HepG2 (cell line): ENCODE results near the gene LINGO1. TPM values are rescaled to one million over a fixed set of nuclear protein-coding genes. Genes with fewer than 3 reads are reported as not detected.

Experiments
- KIAA2018 ChIP-seq: sonication (generic); formaldehyde crosslinking; IDR thresholded peaks from 2 replicates; pipeline ENCODE4 v1.5.0; 2020; ENCODE audit warnings: mild to moderate bottlenecking, missing genetic modification reagents, borderline replicate concordance
- MATR3 ChIP-seq: sonication (generic); formaldehyde crosslinking; IDR thresholded peaks from 2 replicates; pipeline ENCODE4 v1.4.0; 2020; ENCODE audit warnings: missing genetic modification reagents
- MED8 ChIP-seq: sonication (generic); formaldehyde crosslinking; IDR thresholded peaks from 2 replicates; pipeline ENCODE4 v1.8.1; 2023; ENCODE audit warnings: mild to moderate bottlenecking, missing genetic modification reagents; ENCODE audit not compliant: insufficient replicate concordance
- PAXIP1 ChIP-seq: sonication (generic); formaldehyde crosslinking; conservative IDR thresholded peaks from 2 replicates; pipeline ENCODE4 v1.4.0; 2020; ENCODE audit warnings: mild to moderate bottlenecking, missing genetic modification reagents, moderate library complexity
- PHF5A ChIP-seq: IDR thresholded peaks from one replicate; pipeline ENCODE4 v1.6.1; 2018; ENCODE audit warnings: low read depth, missing genetic modification reagents; ENCODE audit not compliant: unreplicated experiment
- SOX6 ChIP-seq, 2 experiments: fragments of 450-650 bp in 1 of 2; sonication (generic) in 1 of 2; formaldehyde crosslinking in 1 of 2; IDR thresholded peaks; 2 replicates each; pipeline versions ENCODE4 v1.4.0 to v1.6.1; 2017 to 2020; ENCODE audit warnings: antibody characterized with exemption in 1 of 2, mild to moderate bottlenecking in 1 of 2, missing genetic modification reagents in 1 of 2
- ZNF282 ChIP-seq: fragments of 450-650 bp; IDR thresholded peaks from 2 replicates; pipeline ENCODE4 v1.6.1; 2018; ENCODE audit not compliant: partially characterized antibody
- ZNF333 ChIP-seq: sonication (generic); formaldehyde crosslinking; IDR thresholded peaks from 2 replicates; pipeline ENCODE4 v1.4.0; 2020; ENCODE audit warnings: mild to moderate bottlenecking, missing genetic modification reagents, borderline replicate concordance
- ZNF451 ChIP-seq: sonication (generic); formaldehyde crosslinking; IDR thresholded peaks from 2 replicates; pipeline ENCODE4 v1.5.0; 2020; ENCODE audit warnings: mild to moderate bottlenecking, missing genetic modification reagents
- ZNF503 ChIP-seq: sonication (generic); formaldehyde crosslinking; IDR thresholded peaks from 2 replicates; pipeline ENCODE4 v1.4.0; 2020; ENCODE audit warnings: missing genetic modification reagents
- ZUFSP ChIP-seq: sonication (generic); formaldehyde crosslinking; IDR thresholded peaks from 2 replicates; pipeline ENCODE4 v1.9.0; 2021; ENCODE audit warnings: missing genetic modification reagents, mild to moderate bottlenecking, borderline replicate concordance
- ZZZ3 ChIP-seq: sonication (generic); formaldehyde crosslinking; IDR thresholded peaks from 2 replicates; pipeline ENCODE4 v1.4.0; 2020; ENCODE audit warnings: missing genetic modification reagents, mild to moderate bottlenecking, borderline replicate concordance
- polyA plus RNA-seq, 8 experiments: library from polyadenylated mRNA; depleted of rRNA in 3 of 8; stranded (reverse) in 7 of 8; unstranded in 1 of 8; fragments of >200 nt; fragmentation: Illumina TruSeq in 4 of 8; extraction: Trizol in 4 of 8; gene quantifications; 2 replicates each; pipeline versions ENCODE4 v1.2.1 to v1.2.3, GENCODE V29; 2011 to 2016; ENCODE audit warnings: low read depth in 4 of 8, missing spikeins in 1 of 8, mixed read lengths in 1 of 8; ENCODE audit not compliant: insufficient read depth in 1 of 8
- total RNA-seq, 5 experiments: library from RNA; depleted of rRNA; stranded (reverse); fragments of >200 nt; fragmentation: Illumina TruSeq; extraction: Trizol; gene quantifications; 2 replicates each; pipeline ENCODE4 v1.2.3, GENCODE V29; 2016; ENCODE audit warnings: low read depth in 1 of 5

LINGO1 gene
- total and polyA plus RNA-seq, 2 of the 13 experiments (the other 11 are each of a cell fraction or from before 2014, with no cell fraction given) = 0.07 TPM; not detected in 1

- TF ChIP-seq MATR3 (CRISPR knock-in tag) (no peak), ZNF451 (CRISPR knock-in tag) (no peak), ZNF503 (CRISPR knock-in tag) (0 out of 2 replicates have a peak, but pooled peaks have one; percentile 23), ZNF282 (no peak), PHF5A (CRISPR knock-in tag) (no peak), ZUFSP (CRISPR knock-in tag) (no peak), KIAA2018 (CRISPR knock-in tag) (no peak), ZNF333 (CRISPR knock-in tag) (peak; percentile 37; the same call in 1 of the 2 replicates), SOX6 (IDR thresholded peaks at IDR 0.05) (no peak), SOX6 (CRISPR knock-in tag; IDR thresholded peaks at IDR 0.05) (0 out of 2 replicates have a peak, but pooled peaks have one; percentile 40), ZZZ3 (CRISPR knock-in tag) (0 out of 2 replicates have a peak, but pooled peaks have one; percentile 35), PAXIP1 (peak; percentile 77), MED8 (CRISPR knock-in tag) (no peak)
These were observed 63.6 kb downstream of the LINGO1 start (continued) for GRCh38 chr15:77568973-77569728.
